ENCODE results near the gene IGSF11. TPM values are rescaled to one million over a fixed set of nuclear protein-coding genes. Genes with fewer than 3 reads are reported as not detected.

Gene IGSF11
- total RNA-seq, 4 donors from 2014 or later, result 4.7 to 11.5 (median 8.6) TPM

- no peaks in the 10 kb centered on the region for H3K27me3 ChIP-seq
- H3K4me3 ChIP-seq, result no peak overlapping the region
- in situ Hi-C loops (cut with MboI; ENCODE audit: low sequenced_read_pairs in 4 of 4), result no loop called here
- intact Hi-C loops (cut with DNase I; ENCODE audit: low total_unique reads), result no loop called here
- H3K9me3 ChIP-seq, result no peaks in the 10 kb centered on the region
- H3K4me1 ChIP-seq, result peaks cover 0 to 22% of the 10 kb centered on the region in 2 donors
- no peaks in the 10 kb centered on the region for H3K36me3 ChIP-seq
- ATAC-seq (no peak), DNase-seq (no peak)
- H3K27ac ChIP-seq, result no peak overlapping the region
- TF ChIP-seq POLR2A (IDR thresholded peaks at IDR 0.05) (no peak), CTCF (IDR thresholded peaks at IDR 0.05 in 4 of 5, conservative IDR thresholded peaks at IDR 0.05 in 1 of 5) (no peak)
Observed at GRCh38 chr3:118946449-118946848, 88.2 kb downstream of the IGSF11 start.

DNA sequence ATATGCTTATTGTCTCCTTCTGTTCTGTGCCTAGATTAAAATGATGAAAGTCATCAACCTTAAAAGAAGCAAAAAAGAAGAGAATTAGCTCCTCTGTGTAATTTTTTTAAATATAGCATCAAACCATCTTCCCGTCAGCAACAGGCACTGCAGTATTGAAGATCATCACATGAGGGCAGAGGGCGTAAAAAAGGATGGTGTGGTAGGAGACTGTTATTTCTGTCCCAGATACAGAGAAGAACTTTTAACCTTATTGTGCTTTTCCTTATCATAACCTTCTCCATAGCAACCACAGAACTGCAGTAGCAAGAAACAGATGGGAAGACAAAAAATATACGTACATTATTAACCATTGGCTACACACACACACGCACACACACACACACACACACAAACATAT lies 88.8 kb downstream of the IGSF11 start:
- no peaks in the 10 kb centered on the region for H3K27me3 ChIP-seq
- no peak overlapping the region for H3K4me3 ChIP-seq
- H3K4me1 ChIP-seq, result peaks cover 0 to 22% of the 10 kb centered on the region in 2 donors
- no peaks in the 10 kb centered on the region for H3K9me3 ChIP-seq
- in situ Hi-C loops (cut with MboI; ENCODE audit: low sequenced_read_pairs in 4 of 4), result no loop called here
- DNase-seq (no peak), ATAC-seq (no peak)
- intact Hi-C loops (cut with DNase I; ENCODE audit: low total_unique reads), result no loop called here
- H3K36me3 ChIP-seq, result no peaks in the 10 kb centered on the region
- H3K27ac ChIP-seq, result no peak overlapping the region
- no peak for TF ChIP-seq POLR2A (IDR thresholded peaks at IDR 0.05)
- no peak for TF ChIP-seq CTCF (IDR thresholded peaks at IDR 0.05 in 4 of 5, conservative IDR thresholded peaks at IDR 0.05 in 1 of 5)

GRCh38 chr3:118943597-118943996 lies 91.0 kb downstream of the IGSF11 start:
- TF ChIP-seq POLR2A (IDR thresholded peaks at IDR 0.05) (no peak), CTCF (IDR thresholded peaks at IDR 0.05 in 4 of 5, conservative IDR thresholded peaks at IDR 0.05 in 1 of 5) (no peak)
- Histone ChIP-seq H3K27me3 (no peaks in the 10 kb centered on the region), H3K9me3 (no peaks in the 10 kb centered on the region), H3K4me1 (peaks cover 0 to 28% of the 10 kb centered on the region in 2 donors), H3K4me3 (no peak overlapping the region), H3K36me3 (no peaks in the 10 kb centered on the region), H3K27ac (peak overlapping the region in 2 of 4 donors; percentile 7 to 65)
- peak in 1 of 2 donors; percentile 83 for ATAC-seq
- intact Hi-C loops (cut with DNase I; ENCODE audit: low total_unique reads), result no loop called here
- DNase-seq, result no peak
- in situ Hi-C loops (cut with MboI; ENCODE audit: low sequenced_read_pairs in 4 of 4), result no loop called here

DNA sequence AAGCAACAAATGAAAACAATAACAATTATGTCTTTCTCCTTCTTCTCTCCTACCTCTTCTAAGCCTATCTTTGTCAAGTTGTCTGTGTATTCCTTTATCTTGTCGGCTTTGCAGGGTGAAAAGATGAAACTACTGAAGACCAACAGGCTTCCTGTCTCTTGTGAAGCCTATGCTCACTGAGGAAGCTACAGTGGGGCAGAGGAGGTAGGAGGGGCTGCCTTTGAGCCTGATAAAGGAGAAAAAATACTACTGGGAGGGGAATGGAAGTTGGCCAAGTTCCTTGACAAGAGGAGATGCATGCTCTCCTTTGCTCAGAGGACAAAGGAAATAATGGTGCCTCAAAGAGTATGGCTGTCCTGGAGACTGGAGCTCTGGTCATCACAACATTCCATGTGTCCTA lies 92.0 kb downstream of the IGSF11 start:
- TF ChIP-seq POLR2A (IDR thresholded peaks at IDR 0.05), result no peak
- TF ChIP-seq CTCF (IDR thresholded peaks at IDR 0.05 in 4 of 5, conservative IDR thresholded peaks at IDR 0.05 in 1 of 5), result no peak
- DNase-seq (no peak), ATAC-seq (peak in 1 of 2 donors; percentile 34)
- intact Hi-C loops (cut with DNase I; ENCODE audit: low total_unique reads), result no loop called here
- no peaks in the 10 kb centered on the region for H3K36me3 ChIP-seq
- no peaks in the 10 kb centered on the region for H3K9me3 ChIP-seq
- no peaks in the 10 kb centered on the region for H3K27me3 ChIP-seq
- peak overlapping the region in 2 of 4 donors; percentile 34 to 65 for H3K27ac ChIP-seq
- H3K4me1 ChIP-seq, result peaks cover 6 to 34% of the 10 kb centered on the region in 2 donors
- no peak overlapping the region for H3K4me3 ChIP-seq
- in situ Hi-C loops (cut with MboI; ENCODE audit: low sequenced_read_pairs in 4 of 4), result no loop called here

DNA sequence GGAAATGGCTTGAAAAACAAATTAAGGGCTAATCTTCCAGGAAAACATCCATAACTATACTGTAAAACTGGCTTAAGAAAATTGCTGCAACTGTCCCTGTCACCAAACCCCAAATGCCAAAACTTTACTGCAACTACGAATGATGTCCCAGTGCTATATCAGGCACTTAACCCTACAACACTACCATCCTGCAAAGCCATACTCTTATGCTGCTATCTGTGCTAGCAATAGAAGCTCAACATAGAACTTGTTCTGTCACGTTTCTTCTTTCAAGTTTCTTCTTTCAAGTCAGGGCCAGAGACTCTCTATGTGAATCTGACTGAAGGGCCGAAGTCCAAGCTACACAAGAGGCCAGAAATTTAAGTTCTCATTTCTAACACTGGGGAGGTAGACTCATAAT lies 92.5 kb downstream of the IGSF11 start:
- in situ Hi-C loops (cut with MboI; ENCODE audit: low sequenced_read_pairs in 4 of 4) (no loop called here), intact Hi-C loops (cut with DNase I; ENCODE audit: low total_unique reads) (no loop called here)
- H3K4me3 ChIP-seq, result no peak overlapping the region
- no peak for DNase-seq
- TF ChIP-seq POLR2A (IDR thresholded peaks at IDR 0.05), result no peak
- no peak for TF ChIP-seq CTCF (IDR thresholded peaks at IDR 0.05 in 4 of 5, conservative IDR thresholded peaks at IDR 0.05 in 1 of 5)
- ATAC-seq, result peak in 1 of 2 donors; percentile 42
- no peaks in the 10 kb centered on the region for H3K27me3 ChIP-seq
- H3K9me3 ChIP-seq, result no peaks in the 10 kb centered on the region
- peaks cover 11 to 37% of the 10 kb centered on the region in 2 donors for H3K4me1 ChIP-seq
- no peaks in the 10 kb centered on the region for H3K36me3 ChIP-seq
- H3K27ac ChIP-seq, result peak overlapping the region in 2 of 4 donors; percentile 34 to 65
